ENCODE results near the gene CST5. TPM values are rescaled to one million over a fixed set of nuclear protein-coding genes. Genes with fewer than 3 reads are reported as not detected.
A peak's percentile ranks its signal among the peaks of the same experiment; 100 is the strongest.
"Not testable (repeated sequence)": the region's sequence is repeated elsewhere in the genome, so short reads cannot be mapped to it uniquely, and the experiment has no call there.

CST5 gene
- total RNA-seq, 2 donors from 2014 or later = not detected

DNA sequence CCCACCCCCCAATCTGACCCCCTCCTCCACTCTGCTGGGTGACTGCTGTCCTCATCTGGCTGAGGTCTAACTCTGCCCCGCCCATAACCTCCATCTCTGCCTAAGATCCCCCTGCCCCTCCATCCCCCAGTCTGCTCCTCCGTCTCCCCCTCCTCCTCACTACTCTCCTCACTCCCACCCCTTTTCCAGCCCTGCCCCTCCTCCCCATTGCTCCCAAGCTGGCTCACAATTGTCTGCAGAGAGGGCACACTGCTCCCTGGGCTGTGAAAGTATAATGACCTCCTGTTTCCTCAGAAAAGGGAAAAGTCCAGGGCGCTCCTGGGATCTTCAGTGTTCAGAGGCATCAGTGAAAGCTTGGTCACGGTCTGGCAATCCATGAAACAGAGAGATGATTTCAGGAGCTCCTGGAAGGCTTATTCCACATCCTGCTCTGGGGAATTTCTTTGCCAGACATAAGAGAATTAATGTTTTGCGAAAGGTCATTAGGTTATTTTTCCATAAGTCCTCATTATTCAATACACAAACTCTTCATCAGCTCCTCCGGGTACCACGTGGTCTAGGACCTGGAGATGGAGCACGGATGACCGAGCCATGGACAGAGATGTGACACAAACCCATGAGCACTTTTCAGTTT, 21.5 kb downstream of the CST5 start:
- H3K4me1 Mint-ChIP-seq (ENCODE audit: low read depth in 2 of 2) = no peaks in the 10 kb centered on the region
- no peak for ATAC-seq
- H3K4me3 Mint-ChIP-seq = no peak overlapping the region
- no peak for DNase-seq (ENCODE audit: low spot score)
- H3K27ac Mint-ChIP-seq = no peak overlapping the region
- peaks cover 11 to 29% of the 10 kb centered on the region in 2 donors for H3K27me3 Mint-ChIP-seq
- H3K9me3 Mint-ChIP-seq = no peaks in the 10 kb centered on the region
- H3K36me3 Mint-ChIP-seq = no peaks in the 10 kb centered on the region

- DNase-seq (ENCODE audit: low spot score) (no peak), ATAC-seq (no peak)
- no peak overlapping the region for H3K4me3 Mint-ChIP-seq
- H3K9me3 Mint-ChIP-seq = no peaks in the 10 kb centered on the region
- H3K4me1 Mint-ChIP-seq (ENCODE audit: low read depth in 2 of 2) = no peaks in the 10 kb centered on the region
- H3K27me3 Mint-ChIP-seq = peaks cover 10 to 22% of the 10 kb centered on the region in 2 donors
- no peaks in the 10 kb centered on the region for H3K36me3 Mint-ChIP-seq
- no peak overlapping the region for H3K27ac Mint-ChIP-seq
Measured at GRCh38 chr20:23856736-23857135, 22.8 kb downstream of the CST5 start.

DNA sequence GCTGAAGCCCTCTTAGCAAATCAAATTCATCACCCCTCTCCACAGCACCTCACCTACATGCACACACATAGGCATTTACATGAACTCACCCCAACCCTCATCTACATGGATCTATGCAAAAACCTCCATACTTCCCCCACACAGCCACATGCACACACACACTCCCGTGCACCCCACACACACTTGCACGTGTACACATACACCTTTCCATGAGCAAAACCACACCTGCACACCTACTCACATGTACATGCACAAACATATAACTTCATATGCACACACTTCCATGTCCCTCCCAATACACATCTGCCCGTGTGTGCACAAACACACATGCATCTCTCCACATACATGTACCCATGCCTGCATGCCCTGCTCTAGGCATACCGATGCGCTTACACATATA, 23.3 kb downstream of the CST5 start:
- no peaks in the 10 kb centered on the region for H3K4me1 Mint-ChIP-seq (ENCODE audit: low read depth in 2 of 2)
- ATAC-seq (peak; percentile 17 to 34), DNase-seq (ENCODE audit: low spot score) (no peak)
- H3K27me3 Mint-ChIP-seq = peaks cover 12 to 22% of the 10 kb centered on the region in 2 donors
- no peak overlapping the region for H3K4me3 Mint-ChIP-seq
- H3K36me3 Mint-ChIP-seq = no peaks in the 10 kb centered on the region
- no peak overlapping the region for H3K27ac Mint-ChIP-seq
- no peaks in the 10 kb centered on the region for H3K9me3 Mint-ChIP-seq

- no peak for DNase-seq (ENCODE audit: low spot score)
- H3K36me3 Mint-ChIP-seq = no peaks in the 10 kb centered on the region
- H3K9me3 Mint-ChIP-seq = peaks cover under 1% of the 10 kb centered on the region
- H3K4me1 Mint-ChIP-seq (ENCODE audit: low read depth in 2 of 2) = no peaks in the 10 kb centered on the region
- H3K27ac Mint-ChIP-seq = no peak overlapping the region
- ATAC-seq = peak in 1 of 2 donors; percentile 56
- H3K4me3 Mint-ChIP-seq = no peak overlapping the region
- H3K27me3 Mint-ChIP-seq = peaks cover 26 to 49% of the 10 kb centered on the region in 2 donors
Measured at GRCh38 chr20:23841693-23842092, 37.9 kb downstream of the CST5 start.

DNA sequence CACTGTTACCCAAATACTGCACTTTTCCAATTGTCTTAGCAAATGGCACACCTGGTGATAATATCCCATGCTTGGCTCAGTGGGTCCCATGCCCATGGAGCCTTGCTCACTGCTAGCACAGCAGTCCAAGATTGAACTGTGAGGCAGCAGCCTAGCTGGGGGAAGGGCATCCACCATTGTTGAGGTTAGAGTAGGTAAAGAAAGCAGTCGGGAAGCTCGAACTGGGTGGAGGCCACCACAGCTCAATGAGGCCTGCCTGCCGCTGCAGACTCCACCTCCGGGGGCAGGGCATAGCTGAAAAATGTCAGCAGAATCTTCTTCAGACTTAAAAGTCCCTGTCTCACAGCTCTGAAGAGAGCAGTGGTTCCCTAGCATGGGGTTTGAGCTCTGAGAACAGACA, 43.8 kb downstream of the CST5 start:
- DNase-seq (ENCODE audit: low spot score) (no peak), ATAC-seq (no peak)
- H3K27ac Mint-ChIP-seq = no peak overlapping the region
- H3K4me3 Mint-ChIP-seq = no peak overlapping the region
- H3K9me3 Mint-ChIP-seq = peaks cover 5% of the 10 kb centered on the region
- H3K4me1 Mint-ChIP-seq (ENCODE audit: low read depth in 2 of 2) = peaks cover 5 to 7% of the 10 kb centered on the region in 2 donors
- peaks cover 36 to 54% of the 10 kb centered on the region in 2 donors for H3K27me3 Mint-ChIP-seq
- H3K36me3 Mint-ChIP-seq = no peaks in the 10 kb centered on the region

DNA sequence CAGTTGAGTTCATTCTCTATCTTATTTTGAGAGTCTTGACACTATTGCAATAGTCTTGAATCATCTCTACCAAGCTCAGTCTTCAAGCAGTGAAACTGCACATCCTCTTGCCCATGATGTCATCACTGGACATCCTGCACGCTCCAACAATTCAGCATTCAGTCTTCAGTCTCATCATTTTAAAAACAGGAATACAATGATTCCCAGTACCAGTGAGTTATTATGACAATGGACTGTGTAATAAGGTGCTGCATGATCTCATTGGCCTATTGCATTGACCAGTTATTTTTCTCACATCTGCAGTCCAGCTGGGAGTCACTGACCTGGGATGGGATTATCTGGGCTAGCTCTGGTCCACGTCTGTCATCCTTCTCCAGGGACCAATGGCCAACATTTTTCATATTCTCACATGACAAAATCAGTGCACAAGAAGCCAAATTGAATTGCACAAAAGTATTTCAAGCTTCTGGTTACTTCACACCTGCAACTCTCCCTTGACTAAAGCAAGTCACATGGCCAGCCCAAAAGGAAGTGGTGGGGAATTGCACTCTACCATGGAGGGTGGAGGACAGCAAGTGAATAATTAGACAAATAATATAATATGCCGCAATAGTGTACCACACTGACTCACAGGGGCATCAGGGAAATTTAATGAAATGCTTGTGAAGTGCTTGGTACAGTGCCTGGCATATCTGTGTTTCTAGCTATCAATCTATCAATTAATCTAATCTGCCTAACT, 46.6 kb downstream of the CST5 start:
- Mint-ChIP-seq H3K9me3 (peaks cover 5% of the 10 kb centered on the region), H3K27me3 (peaks cover 33 to 53% of the 10 kb centered on the region in 2 donors), H3K4me3 (no peak overlapping the region), H3K4me1 (ENCODE audit: low read depth in 2 of 2) (peaks cover 5 to 7% of the 10 kb centered on the region in 2 donors), H3K36me3 (no peaks in the 10 kb centered on the region), H3K27ac (no peak overlapping the region)
- DNase-seq (ENCODE audit: low spot score) = no peak
- ATAC-seq = no peak

GRCh38 chr20:23831961-23832360, 47.6 kb downstream of the CST5 start:
- H3K9me3 Mint-ChIP-seq; ATAC-seq; H3K27ac Mint-ChIP-seq; H3K4me3 Mint-ChIP-seq; DNase-seq (ENCODE audit: low spot score); H3K4me1 Mint-ChIP-seq (ENCODE audit: low read depth in 2 of 2); H3K36me3 Mint-ChIP-seq: not testable (repeated sequence)
- peaks cover 32 to 44% of the 10 kb centered on the region in 2 donors for H3K27me3 Mint-ChIP-seq

DNA sequence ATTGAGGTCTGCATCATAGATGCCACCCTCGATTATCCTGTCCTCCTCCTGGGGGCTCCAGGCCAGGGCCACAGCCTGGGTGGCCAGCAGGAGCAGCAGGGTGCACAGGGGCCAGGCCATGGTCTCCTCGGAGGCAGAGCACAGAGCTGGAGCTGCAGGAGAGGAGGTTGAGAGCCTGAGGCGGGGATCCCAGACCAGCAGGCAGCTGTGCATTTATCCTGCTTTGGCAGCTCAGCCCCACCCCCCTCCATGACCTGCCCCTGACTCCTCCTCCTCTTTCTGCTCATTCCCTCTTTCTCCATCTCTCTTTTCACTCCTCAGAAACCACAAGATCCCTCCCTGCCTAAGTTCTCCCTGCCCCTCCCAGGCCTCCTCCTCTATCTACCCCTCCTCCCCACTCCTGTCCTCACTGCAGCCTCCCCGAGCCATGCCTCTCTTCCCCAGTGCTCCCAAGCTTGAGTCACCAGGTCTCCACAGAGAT, 53.0 kb downstream of the CST5 start, which contains the start of gene CST2:
TSS of gene CST2 (minus strand) at position 189 of the 481 bp plus-strand sequence. CDS start at position 120, 69 bp downstream.
- ATAC-seq = peak in 1 of 2 donors; percentile 3
- no peaks in the 10 kb centered on the region for H3K9me3 Mint-ChIP-seq
- no peak within 1 kb of the TSS for H3K27ac Mint-ChIP-seq

More for the DNA sequence above, 53.0 kb downstream of the CST5 start, which contains the start of gene CST2:
- no peaks in the 10 kb centered on the region for H3K4me1 Mint-ChIP-seq (ENCODE audit: low read depth in 2 of 2)
- no peak within 1 kb of the TSS for H3K4me3 Mint-ChIP-seq
- no peak for DNase-seq (ENCODE audit: low spot score)
- peaks cover 16 to 17% of the 10 kb centered on the region in 2 donors for H3K27me3 Mint-ChIP-seq
- no peaks in the 10 kb centered on the region for H3K36me3 Mint-ChIP-seq

Other genes with a start within 250 kb of the CST5 start
- gene CST3, start 241.8 kb downstream of the CST5 start, total RNA-seq = 10 to 100 TPM in 1 of 2 donors, 1 to 10 TPM in 1; 5.4 to 16.6 TPM
- gene CST4, start 190.7 kb downstream of the CST5 start, total RNA-seq = not detected
- gene CST1, start 128.8 kb downstream of the CST5 start, total RNA-seq = not detected
- not detected for gene CST2, start 53.0 kb downstream of the CST5 start, total RNA-seq
- gene GGTLC1, start 109.0 kb upstream of the CST5 start, total RNA-seq = not detected